Astrocyte of the spinal cord (primary cell): Measurements from ENCODE around the gene CIRBP.
A peak's percentile ranks its signal among the peaks of the same experiment; 100 is the strongest.

Experiments
- DNase-seq: peaks from one replicate; pipeline ENCODE4 v3.0.0; 2011; ENCODE audit warnings: low read depth, low spot score
- H3K4me3 ChIP-seq: 2 replicates; pipeline ENCODE4 v1.5.1; 2011; ENCODE audit warnings: low read depth, mild to moderate bottlenecking, low read length, moderate library complexity
- CTCF ChIP-seq: IDR thresholded peaks from 2 replicates; pipeline ENCODE4 v1.5.1; 2012; ENCODE audit warnings: low read depth, mild to moderate bottlenecking, low read length, inconsistent platforms
- in situ Hi-C: cut with HindIII; loops from 2 replicates; pipeline ENCODE4 v1.10.0; 2017; ENCODE audit warnings: low sequenced_read_pairs

The CIRBP gene

GRCh38 chr19:1249990-1250436 lies 19.1 kb upstream of the CIRBP start:
- TF ChIP-seq CTCF, result no peak

GRCh38 chr19:1250437-1251260 lies 18.5 kb upstream of the CIRBP start:
- H3K4me3 ChIP-seq, result peak overlapping the region; percentile 65
- peak; percentile 75 for DNase-seq
- no peak for TF ChIP-seq CTCF
- in situ Hi-C loops, result no loop called here

More at GRCh38 chr19:1249990-1250436, 19.1 kb upstream of the CIRBP start:
- in situ Hi-C loops, result no loop called here
- no peak for DNase-seq
- H3K4me3 ChIP-seq, result peak overlapping the region; percentile 65

GRCh38 chr19:1251330-1252220 lies 17.6 kb upstream of the CIRBP start:
- peak overlapping the region; percentile 65 for H3K4me3 ChIP-seq
- in situ Hi-C loops, result no loop called here
- peak; percentile 66 for DNase-seq
- TF ChIP-seq CTCF, result no peak

GRCh38 chr19:1252221-1252820 lies 16.8 kb upstream of the CIRBP start:
- in situ Hi-C loops, result no loop called here
- H3K4me3 ChIP-seq, result peak overlapping the region; percentile 65
- no peak for TF ChIP-seq CTCF
- peak; percentile 97 for DNase-seq

- peak overlapping the region; percentile 65 for H3K4me3 ChIP-seq
- TF ChIP-seq CTCF, result peak; percentile 24
- in situ Hi-C loops, result no loop called here
- peak; percentile 99 for DNase-seq
These were observed 16.2 kb upstream of the CIRBP start for GRCh38 chr19:1252821-1253513.
